ENCODE data around the gene FBXO31. TPM values are rescaled to one million over a fixed set of nuclear protein-coding genes. Genes with fewer than 3 reads are reported as not detected.

The FBXO31 gene
- total and polyA plus RNA-seq, 2 donors (not counting 1 experiment from before 2014, with no cell fraction given): 17.8 to 32.9 TPM

GRCh38 chr16:87330646-87331045, 52.9 kb downstream of the FBXO31 start:
- Mint-ChIP-seq H3K9me3 (ENCODE audit: insufficient read depth) (no peaks in the 10 kb centered on the region), H3K27ac (no peak overlapping the region), H3K4me1 (peaks cover 2% of the 10 kb centered on the region), H3K27me3 (no peaks in the 10 kb centered on the region), H3K4me3 (no peak overlapping the region)
- Histone ChIP-seq H2AFZ (ENCODE audit: insufficient read depth, low read depth, low read length, poor library complexity, severe bottlenecking) (no peak overlapping the region), H3K4me2 (replicated peaks; ENCODE audit: low read depth, low read length, poor library complexity, severe bottlenecking) (no peak overlapping the region), H3K27ac (ENCODE audit: low read length in 2 of 2) (no peak overlapping the region), H3K9me3 (ENCODE audit: control extremely low read depth in 1 of 3, control insufficient read depth in 2 of 3, insufficient read depth in 1 of 3, low read length in 2 of 3) (no peaks in the 10 kb centered on the region), H3K4me3 (ENCODE audit: control extremely low read depth in 1 of 5, extremely low read depth in 1 of 5, insufficient read depth in 1 of 5, low read depth in 2 of 5, low read length in 4 of 5) (no peak overlapping the region), H3K9ac (ENCODE audit: low read length) (no peak overlapping the region), H3K36me3 (replicated peaks in 1 of 2; ENCODE audit: control extremely low read depth in 1 of 2, control insufficient read depth in 1 of 2, extremely low read depth in 1 of 2, insufficient read depth in 2 of 2, low read length in 1 of 2) (peaks cover 0 to 37% of the 10 kb centered on the region in 2 experiments), H3K4me1 (ENCODE audit: control insufficient read depth in 2 of 2, insufficient read depth in 2 of 2, low read length in 2 of 2) (no peaks in the 10 kb centered on the region), H4K20me1 (ENCODE audit: control insufficient read depth, insufficient read depth, low read length, poor library complexity, severe bottlenecking) (no peaks in the 10 kb centered on the region), H3K79me2 (ENCODE audit: control insufficient read depth, insufficient read depth, low read length) (no peaks in the 10 kb centered on the region), H3K27me3 (replicated peaks in 1 of 4; ENCODE audit: control extremely low read depth in 1 of 4, control insufficient read depth in 3 of 4, insufficient read depth in 4 of 4, low read length in 3 of 4) (no peaks in the 10 kb centered on the region)
- intact Hi-C loops (cut with micrococcal nuclease): no loop called here
- ChIA-PET POLR2A (no interaction called here), CTCF (interaction anchor here (1.4 kb wide), 1 partner anchor 64 kb away, joined by 3 read pairs; no protein-coding TSS in a partner anchor)
- DNase-seq (no peak), ATAC-seq (ENCODE audit: low read depth) (no peak)
- TF ChIP-seq EZH2 (IDR thresholded peaks at IDR 0.05; ENCODE audit: borderline replicate concordance, insufficient read depth, low read depth, low read length, poor library complexity, severe bottlenecking): no peak
- TF ChIP-seq CTCF (IDR thresholded peaks at IDR 0.05): no peak
- 95% methylated on average over 14 of the region's 15 CpGs for WGBS (ENCODE audit: insufficient coverage)

GRCh38 chr16:87330257-87330624, 53.3 kb downstream of the FBXO31 start:
- H3K36me3 ChIP-seq (replicated peaks in 1 of 2; ENCODE audit: control extremely low read depth in 1 of 2, control insufficient read depth in 1 of 2, extremely low read depth in 1 of 2, insufficient read depth in 2 of 2, low read length in 1 of 2): peaks cover 0 to 36% of the 10 kb centered on the region in 2 experiments
- no peaks in the 10 kb centered on the region for H3K79me2 ChIP-seq (ENCODE audit: control insufficient read depth, insufficient read depth, low read length)
- H4K20me1 ChIP-seq (ENCODE audit: control insufficient read depth, insufficient read depth, low read length, poor library complexity, severe bottlenecking): no peaks in the 10 kb centered on the region
- H3K9ac ChIP-seq (ENCODE audit: low read length): no peak overlapping the region
- intact Hi-C loops (cut with micrococcal nuclease): no loop called here
- H3K27ac Mint-ChIP-seq: no peak overlapping the region
- DNase-seq: no peak
- 98% methylated on average over 7 of the region's 11 CpGs for WGBS (ENCODE audit: insufficient coverage)
- no peaks in the 10 kb centered on the region for H3K9me3 Mint-ChIP-seq (ENCODE audit: insufficient read depth)
- no peak for ATAC-seq (ENCODE audit: low read depth)
- ChIA-PET CTCF (no interaction called here), POLR2A (no interaction called here)
- H3K27ac ChIP-seq (ENCODE audit: low read length in 2 of 2): no peak overlapping the region
- peaks cover under 1% of the 10 kb centered on the region for H3K4me1 Mint-ChIP-seq
- no peaks in the 10 kb centered on the region for H3K9me3 ChIP-seq (ENCODE audit: control extremely low read depth in 1 of 3, control insufficient read depth in 2 of 3, insufficient read depth in 1 of 3, low read length in 2 of 3)
- no peak for TF ChIP-seq EZH2 (IDR thresholded peaks at IDR 0.05; ENCODE audit: borderline replicate concordance, insufficient read depth, low read depth, low read length, poor library complexity, severe bottlenecking)
- no peak for TF ChIP-seq CTCF (IDR thresholded peaks at IDR 0.05)
- no peaks in the 10 kb centered on the region for H3K27me3 Mint-ChIP-seq
- H3K4me1 ChIP-seq (ENCODE audit: control insufficient read depth in 2 of 2, insufficient read depth in 2 of 2, low read length in 2 of 2): no peaks in the 10 kb centered on the region
- no peaks in the 10 kb centered on the region for H3K27me3 ChIP-seq (replicated peaks in 1 of 4; ENCODE audit: control extremely low read depth in 1 of 4, control insufficient read depth in 3 of 4, insufficient read depth in 4 of 4, low read length in 3 of 4)
- H3K4me3 Mint-ChIP-seq: no peak overlapping the region
- H2AFZ ChIP-seq (ENCODE audit: insufficient read depth, low read depth, low read length, poor library complexity, severe bottlenecking): no peak overlapping the region
- no peak overlapping the region for H3K4me2 ChIP-seq (replicated peaks; ENCODE audit: low read depth, low read length, poor library complexity, severe bottlenecking)
- no peak overlapping the region for H3K4me3 ChIP-seq (ENCODE audit: control extremely low read depth in 1 of 5, extremely low read depth in 1 of 5, insufficient read depth in 1 of 5, low read depth in 2 of 5, low read length in 4 of 5)
